Muscle of leg (tissue), 11 donors: ENCODE data around the gene ARPC5. TPM values are rescaled to one million over a fixed set of nuclear protein-coding genes. Genes with fewer than 3 reads are reported as not detected.
A peak's percentile ranks its signal among the peaks of the same experiment; 100 is the strongest.

Experiments used
- DNase-seq: peaks from one replicate; pipeline ENCODE4 v3.0.0; 2013
- H3K27ac ChIP-seq: one replicate; pipeline ENCODE4 v1.5.1; 2013; ENCODE audit warnings: mild to moderate bottlenecking, low read length, control low read depth
- H3K27me3 ChIP-seq: one replicate; pipeline ENCODE4 v1.6.1; 2013; ENCODE audit warnings: low read length; ENCODE audit not compliant: control insufficient read depth, insufficient read depth
- H3K36me3 ChIP-seq: one replicate; pipeline ENCODE4 v1.6.1; 2013; ENCODE audit warnings: low read length; ENCODE audit not compliant: control insufficient read depth, insufficient read depth
- H3K4me1 ChIP-seq: one replicate; pipeline ENCODE4 v1.6.1; 2013; ENCODE audit warnings: low read length; ENCODE audit not compliant: control insufficient read depth, insufficient read depth
- H3K4me3 ChIP-seq: one replicate; pipeline ENCODE4 v1.5.1; 2013; ENCODE audit warnings: low read length, control low read depth
- H3K9me3 ChIP-seq: replicated peaks from 2 replicates; pipeline ENCODE4 v1.6.1; 2013; ENCODE audit warnings: low read depth, low read length; ENCODE audit not compliant: control insufficient read depth
- WGBS: methylation state at CpG from one replicate; pipeline ENCODE4 v1.1.5; 2013; ENCODE audit warnings: missing lambda C conversion rate; ENCODE audit not compliant: insufficient coverage; 5-methylcytosine and 5-hydroxymethylcytosine counted together
- polyA plus RNA-seq, 8 donors: library from polyadenylated mRNA; unstranded; fragments of 120-200 nt; gene quantifications; one replicate each; pipeline versions ENCODE4 v1.2.1 to v1.2.3, GENCODE V29; 2013; ENCODE audit warnings: inconsistent platforms in 1 of 8, low replicate concordance in 1 of 8; ENCODE audit not compliant: insufficient read length in 8 of 8, insufficient read depth in 1 of 8
- total RNA-seq: library from RNA; stranded (reverse); fragments of 120-200 nt; gene quantifications from one replicate; pipeline ENCODE4 v1.2.4, GENCODE V29; 2013

ARPC5 gene
- total and polyA plus RNA-seq, 9 donors = 81.4 to 116 (median 96.7) TPM

DNA sequence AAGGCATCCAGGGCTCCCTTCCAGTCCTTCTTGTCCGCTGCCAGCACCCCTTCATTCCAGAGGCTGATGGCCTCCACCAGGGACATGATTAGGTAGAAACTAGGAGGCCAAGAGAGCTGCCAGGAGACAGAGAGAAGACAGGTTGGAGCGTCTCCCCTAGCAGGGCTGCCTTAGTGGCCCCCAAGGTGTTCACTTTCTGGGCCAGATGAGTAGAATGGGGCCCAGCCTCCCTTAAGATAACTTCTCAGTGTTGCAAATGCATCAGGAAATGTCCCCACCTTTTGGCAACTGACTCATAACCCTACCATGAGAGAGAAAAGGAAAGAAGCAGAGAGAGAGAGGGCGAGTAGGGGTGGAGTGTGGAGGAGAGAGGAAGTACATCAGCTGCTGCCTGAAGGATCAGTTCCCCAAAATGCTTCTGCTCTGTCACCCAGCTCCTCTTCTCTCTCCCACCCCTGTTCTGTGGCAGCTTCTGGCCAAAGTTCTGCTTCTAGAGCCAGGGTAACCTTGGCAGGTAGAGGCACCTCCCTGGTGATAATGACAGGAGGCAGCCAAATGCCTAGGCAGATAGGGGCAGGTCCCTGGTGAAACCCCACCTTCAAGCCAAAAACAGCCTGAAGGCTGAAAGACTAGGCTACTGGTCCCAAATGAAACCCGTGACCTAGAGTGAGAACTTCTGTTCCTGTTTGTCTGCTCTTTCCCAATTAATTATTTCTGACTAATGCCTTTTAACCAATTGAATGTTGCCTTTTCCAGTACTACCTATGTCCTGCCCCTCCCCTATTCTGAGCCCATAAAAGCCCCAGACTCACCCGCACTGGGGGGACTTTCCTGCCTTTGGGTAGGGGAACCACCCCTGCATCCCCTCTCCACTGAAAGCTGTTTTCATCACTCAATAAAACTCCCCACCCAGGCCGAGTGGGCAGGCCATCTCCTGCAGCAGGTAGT, 45.1 kb downstream of the ARPC5 start, which contains the start of gene NCF2:
Gene NCF2, minus strand, starts transcription at position 216 of the 948 bp plus-strand sequence. Its CDS starts 130 bp downstream, at position 86.
- Histone ChIP-seq H3K4me3 (peak within 1 kb of the TSS; percentile 1), H3K9me3 (no peaks in the 10 kb centered on the region), H3K27ac (peak within 1 kb of the TSS; percentile 63), H3K27me3 (no peaks in the 10 kb centered on the region), H3K36me3 (no peaks in the 10 kb centered on the region), H3K4me1 (no peaks in the 10 kb centered on the region)
- DNase-seq = peak; percentile 76
- 74% methylated on average over 3 of the region's 6 CpGs for WGBS

- Histone ChIP-seq H3K27me3 (no peaks in the 10 kb centered on the region), H3K27ac (peak overlapping the region; percentile 63), H3K4me1 (no peaks in the 10 kb centered on the region), H3K4me3 (peak overlapping the region; percentile 1), H3K9me3 (no peaks in the 10 kb centered on the region), H3K36me3 (no peaks in the 10 kb centered on the region)
- no peak for DNase-seq
- 83% methylated on average over 2 of the region's 4 CpGs for WGBS
Observed at GRCh38 chr1:183589874-183590243, 45.7 kb downstream of the ARPC5 start.

DNA sequence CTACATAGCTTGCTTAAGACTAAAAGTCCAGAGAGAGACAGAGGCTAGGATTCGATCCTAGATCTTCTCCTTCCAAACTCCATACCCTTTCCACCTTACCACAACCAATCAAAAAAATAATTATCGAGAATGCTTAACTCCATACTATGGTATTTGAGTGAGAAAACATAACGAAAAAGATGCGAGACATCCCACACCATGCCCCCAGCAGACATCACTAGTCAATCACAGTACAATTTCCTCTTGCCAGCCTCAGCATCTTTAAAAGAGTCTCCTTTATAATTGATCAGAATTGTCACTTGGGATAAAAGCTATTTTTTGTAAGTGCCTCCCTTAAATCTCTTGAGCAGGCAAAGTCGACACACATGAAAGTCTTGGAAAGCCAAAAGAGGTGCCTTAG, 46.2 kb downstream of the ARPC5 start:
- WGBS = 86% methylated on average over 1 of the region's 5 CpGs
- Histone ChIP-seq H3K4me3 (no peak overlapping the region), H3K27me3 (no peaks in the 10 kb centered on the region), H3K9me3 (no peaks in the 10 kb centered on the region), H3K36me3 (no peaks in the 10 kb centered on the region), H3K27ac (no peak overlapping the region), H3K4me1 (no peaks in the 10 kb centered on the region)
- no peak for DNase-seq

DNA sequence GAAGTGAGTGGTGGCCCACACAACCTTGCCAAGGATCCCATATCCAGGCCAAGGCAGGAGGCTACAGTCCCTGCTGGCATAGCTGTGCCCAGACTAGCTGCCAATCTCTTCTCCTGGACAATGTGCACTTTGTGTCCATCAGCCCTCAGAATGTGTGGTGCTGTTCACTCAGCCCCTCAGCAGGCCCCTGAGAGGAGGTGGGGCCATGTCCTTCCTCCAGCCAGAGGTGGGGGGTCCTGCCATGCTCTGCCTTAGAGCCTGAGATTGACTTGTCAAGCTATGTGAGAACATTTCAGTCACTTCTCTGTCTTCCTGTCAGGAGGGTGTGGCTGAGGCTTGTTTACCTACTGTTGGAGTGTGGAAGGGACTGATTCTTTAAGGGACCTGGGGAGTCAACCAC, 46.8 kb downstream of the ARPC5 start:
- Histone ChIP-seq H3K9me3 (no peaks in the 10 kb centered on the region), H3K4me1 (no peaks in the 10 kb centered on the region), H3K36me3 (no peaks in the 10 kb centered on the region), H3K4me3 (no peak overlapping the region), H3K27ac (no peak overlapping the region), H3K27me3 (no peaks in the 10 kb centered on the region)
- DNase-seq = no peak

DNA sequence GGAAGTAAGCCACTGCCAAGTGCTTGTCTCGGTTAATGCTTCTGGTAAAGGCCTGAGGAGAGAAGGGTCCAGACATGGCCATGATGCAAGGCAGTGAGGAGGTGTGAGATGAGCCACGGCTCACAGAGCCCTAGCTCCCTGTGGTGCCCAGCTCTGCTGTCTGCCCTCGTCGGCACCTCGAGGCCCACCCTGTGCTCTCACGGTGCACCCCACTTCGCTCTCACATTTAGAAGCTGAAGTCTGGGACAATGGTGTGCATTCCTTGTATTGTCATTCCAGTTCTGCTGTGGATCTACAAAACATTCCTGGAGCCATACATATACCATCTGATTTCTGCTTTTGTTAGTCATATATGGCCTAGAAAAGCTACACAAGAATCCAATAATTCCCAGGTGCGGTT, 48.7 kb downstream of the ARPC5 start:
- Histone ChIP-seq H3K27me3 (no peaks in the 10 kb centered on the region), H3K4me3 (no peak overlapping the region), H3K36me3 (no peaks in the 10 kb centered on the region), H3K27ac (no peak overlapping the region), H3K9me3 (no peaks in the 10 kb centered on the region), H3K4me1 (peaks cover 2% of the 10 kb centered on the region)
- no peak for DNase-seq
- 92% methylated on average over 6 of the region's 8 CpGs for WGBS

DNA sequence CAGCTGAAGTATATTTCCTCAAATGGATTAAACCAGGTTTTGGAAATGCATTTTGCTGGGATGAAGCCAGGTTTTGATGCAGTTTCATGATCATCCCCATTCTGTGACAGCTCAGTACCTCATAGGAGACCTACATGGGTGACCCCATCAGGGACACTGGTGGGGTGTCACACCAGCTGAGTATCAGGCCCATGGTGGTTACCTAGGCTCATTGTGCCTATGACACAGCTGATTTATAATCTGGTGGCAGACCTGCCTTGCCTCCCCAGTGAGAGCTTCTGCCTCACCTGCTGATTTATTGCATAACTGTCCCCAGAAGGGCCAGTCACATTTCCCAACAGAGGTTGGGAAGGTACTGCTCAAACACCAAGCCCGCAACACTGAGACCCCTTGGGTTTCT, 49.1 kb downstream of the ARPC5 start:
- no peaks in the 10 kb centered on the region for H3K27me3 ChIP-seq
- WGBS = 88% methylated on average over 1 of the region's 1 CpG
- H3K27ac ChIP-seq = no peak overlapping the region
- no peaks in the 10 kb centered on the region for H3K9me3 ChIP-seq
- no peaks in the 10 kb centered on the region for H3K36me3 ChIP-seq
- DNase-seq = no peak
- H3K4me3 ChIP-seq = no peak overlapping the region
- peaks cover 2% of the 10 kb centered on the region for H3K4me1 ChIP-seq

DNA sequence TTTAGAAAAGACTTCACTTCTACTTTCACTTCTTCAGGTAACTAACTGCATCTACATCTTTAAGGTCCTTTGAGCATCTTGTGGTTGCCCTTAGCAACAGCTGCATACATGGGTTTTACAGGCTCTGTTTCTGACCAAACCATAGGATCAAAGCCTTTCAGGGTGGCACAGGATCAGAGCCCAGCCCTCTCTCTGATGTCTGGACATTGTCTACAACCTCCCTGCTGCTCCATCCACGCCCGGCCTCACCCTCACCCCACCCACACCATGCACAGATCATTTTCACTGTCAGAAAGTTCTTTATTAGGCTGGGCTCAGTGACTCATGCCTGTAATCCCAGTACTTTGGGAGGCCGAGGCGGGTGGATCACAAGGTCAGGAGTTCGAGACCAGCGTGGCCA, 50.5 kb downstream of the ARPC5 start:
- Histone ChIP-seq H3K4me3 (no peak overlapping the region), H3K4me1 (peaks cover 5% of the 10 kb centered on the region), H3K27ac (no peak overlapping the region), H3K9me3 (no peaks in the 10 kb centered on the region), H3K36me3 (no peaks in the 10 kb centered on the region), H3K27me3 (no peaks in the 10 kb centered on the region)
- whole genome bisulfite sequencing = 67% methylated on average over 5 of the region's 6 CpGs
- DNase-seq = no peak

- H3K27me3 ChIP-seq = no peaks in the 10 kb centered on the region
- H3K4me1 ChIP-seq = peaks cover 5% of the 10 kb centered on the region
- H3K9me3 ChIP-seq = no peaks in the 10 kb centered on the region
- no peaks in the 10 kb centered on the region for H3K36me3 ChIP-seq
- no peak overlapping the region for H3K4me3 ChIP-seq
- H3K27ac ChIP-seq = no peak overlapping the region
- no peak for DNase-seq
- no CpG with 5 or more reads among the region's 5 CpGs for WGBS
Observed at GRCh38 chr1:183584147-183584546, 51.4 kb downstream of the ARPC5 start.

GRCh38 chr1:183583466-183583865, 52.1 kb downstream of the ARPC5 start:
- Histone ChIP-seq H3K36me3 (no peaks in the 10 kb centered on the region), H3K27me3 (no peaks in the 10 kb centered on the region), H3K4me3 (no peak overlapping the region), H3K9me3 (no peaks in the 10 kb centered on the region), H3K4me1 (peaks cover 5% of the 10 kb centered on the region), H3K27ac (no peak overlapping the region)
- no peak for DNase-seq
- 82% methylated on average over 5 of the region's 6 CpGs for WGBS

DNA sequence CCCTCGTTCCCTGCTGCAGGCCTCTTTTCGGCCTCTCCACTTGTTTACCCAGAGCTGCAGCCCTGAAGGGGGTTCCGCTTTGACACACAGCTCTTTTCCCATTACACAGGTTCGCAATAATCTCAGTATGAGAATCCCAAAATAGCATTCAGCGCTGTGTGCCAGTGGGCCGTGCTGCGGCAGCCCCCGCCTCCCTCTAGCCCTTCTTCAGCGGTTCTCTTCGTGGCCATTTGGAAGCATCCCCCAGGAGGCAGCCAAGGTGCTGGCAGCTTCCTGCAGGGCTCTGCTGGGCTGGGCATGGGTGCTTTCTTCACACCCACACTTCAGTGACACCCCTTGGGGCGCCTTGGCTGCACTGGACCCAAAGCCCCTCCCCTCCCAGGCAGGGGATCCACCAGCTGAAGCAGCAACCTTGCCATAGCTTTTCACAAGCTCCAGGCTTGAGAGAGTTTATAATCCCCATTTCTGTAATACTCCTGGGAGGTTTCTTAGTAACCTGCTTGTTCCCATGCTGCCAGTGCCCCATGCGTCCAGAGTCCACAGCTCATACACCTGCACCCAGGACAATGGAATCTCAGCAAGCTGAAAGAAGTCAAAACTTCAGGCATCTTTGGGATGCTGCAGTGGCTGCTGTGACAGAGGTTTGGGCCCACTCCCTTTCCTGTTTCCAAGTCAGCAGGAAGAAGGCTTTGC, 53.4 kb downstream of the ARPC5 start:
- Histone ChIP-seq H3K36me3 (no peaks in the 10 kb centered on the region), H3K27ac (no peak overlapping the region), H3K4me1 (peaks cover 5% of the 10 kb centered on the region), H3K27me3 (no peaks in the 10 kb centered on the region), H3K4me3 (no peak overlapping the region), H3K9me3 (no peaks in the 10 kb centered on the region)
- 83% methylated on average over 10 of the region's 12 CpGs for WGBS
- no peak for DNase-seq
